Smooth muscle cell (in vitro differentiated cells): ENCODE data around the gene POR. TPM values are rescaled to one million over a fixed set of nuclear protein-coding genes. Genes with fewer than 3 reads are reported as not detected.

ENCODE experiments used
- DNase-seq: peaks from one replicate; lab custom pipeline; 2025; ENCODE audit not compliant: unreplicated experiment; lab: John Stamatoyannopoulos, UW
- H2AFZ ChIP-seq: fragments of 200-600 bp; sonication (generic); 2 replicates; pipeline ENCODE4 v1.6.0; 2016; ENCODE audit warnings: antibody characterized with exemption, low read depth, mild to moderate bottlenecking
- H3F3A ChIP-seq: fragments of 200-600 bp; sonication (generic); 2 replicates; pipeline ENCODE4 v1.6.0; 2017; ENCODE audit warnings: antibody characterized with exemption, low read depth
- H3K27ac ChIP-seq: fragments of 200-600 bp; sonication (generic); 2 replicates; pipeline ENCODE4 v1.5.1; 2016; ENCODE audit warnings: low read depth, mild to moderate bottlenecking
- H3K27me3 ChIP-seq: fragments of 200-600 bp; sonication (generic); 2 replicates; pipeline ENCODE4 v1.6.1; 2016; ENCODE audit warnings: low read depth, mild to moderate bottlenecking
- H3K36me3 ChIP-seq: fragments of 200-600 bp; sonication (generic); 2 replicates; pipeline ENCODE4 v1.5.1; 2016; ENCODE audit warnings: low read depth
- H3K4me1 ChIP-seq: fragments of 200-600 bp; sonication (generic); 2 replicates; pipeline ENCODE4 v1.5.1; 2016; ENCODE audit warnings: low read depth
- H3K4me2 ChIP-seq: fragments of 200-600 bp; sonication (generic); 2 replicates; pipeline ENCODE4 v1.6.0; 2016; ENCODE audit warnings: mild to moderate bottlenecking
- H3K4me3 ChIP-seq: fragments of 200-600 bp; sonication (generic); 2 replicates; pipeline ENCODE4 v1.5.1; 2016; ENCODE audit warnings: mild to moderate bottlenecking
- H3K79me2 ChIP-seq: fragments of 200-600 bp; sonication (generic); 2 replicates; pipeline ENCODE4 v1.6.0; 2016; ENCODE audit warnings: low read depth, mild to moderate bottlenecking
- H3K9ac ChIP-seq: fragments of 200-600 bp; sonication (generic); 2 replicates; pipeline ENCODE4 v1.6.0; 2016; ENCODE audit warnings: low read depth
- H3K9me3 ChIP-seq: fragments of 200-600 bp; sonication (generic); replicated peaks from 2 replicates; pipeline ENCODE4 v1.5.1; 2016; ENCODE audit warnings: low read depth
- H4K20me1 ChIP-seq: fragments of 200-600 bp; sonication (generic); 2 replicates; pipeline ENCODE4 v1.6.0; 2016; ENCODE audit warnings: low read depth
- CTCF ChIP-seq: fragments of 200-600 bp; sonication (generic); IDR thresholded peaks from 2 replicates; pipeline ENCODE4 v1.5.1; 2017; ENCODE audit warnings: borderline replicate concordance, mild to moderate bottlenecking, antibody characterized with exemption; ENCODE audit not compliant: insufficient read depth, poor library complexity, severe bottlenecking
- WGBS: methylation state at CpG from one replicate; pipeline ENCODE4 v1.1.7; 2016; ENCODE audit warnings: low lambda C conversion rate; 5-methylcytosine and 5-hydroxymethylcytosine counted together
- polyA plus RNA-seq: library from polyadenylated mRNA; unstranded; fragments of >200 nt; fragmentation: Nextera tagmentation; extraction: Ambion mirVana; gene quantifications from 2 replicates; pipeline ENCODE4 v1.2.1, GENCODE V29; 2016
- total RNA-seq: library from RNA; depleted of rRNA; stranded (reverse); fragments of >200 nt; gene quantifications from 2 replicates; pipeline ENCODE4 v1.2.3, GENCODE V29; 2014

Gene POR
- total and polyA plus RNA-seq, 2 experiments from 2014 or later: 46.7 to 52.7 TPM

DNA sequence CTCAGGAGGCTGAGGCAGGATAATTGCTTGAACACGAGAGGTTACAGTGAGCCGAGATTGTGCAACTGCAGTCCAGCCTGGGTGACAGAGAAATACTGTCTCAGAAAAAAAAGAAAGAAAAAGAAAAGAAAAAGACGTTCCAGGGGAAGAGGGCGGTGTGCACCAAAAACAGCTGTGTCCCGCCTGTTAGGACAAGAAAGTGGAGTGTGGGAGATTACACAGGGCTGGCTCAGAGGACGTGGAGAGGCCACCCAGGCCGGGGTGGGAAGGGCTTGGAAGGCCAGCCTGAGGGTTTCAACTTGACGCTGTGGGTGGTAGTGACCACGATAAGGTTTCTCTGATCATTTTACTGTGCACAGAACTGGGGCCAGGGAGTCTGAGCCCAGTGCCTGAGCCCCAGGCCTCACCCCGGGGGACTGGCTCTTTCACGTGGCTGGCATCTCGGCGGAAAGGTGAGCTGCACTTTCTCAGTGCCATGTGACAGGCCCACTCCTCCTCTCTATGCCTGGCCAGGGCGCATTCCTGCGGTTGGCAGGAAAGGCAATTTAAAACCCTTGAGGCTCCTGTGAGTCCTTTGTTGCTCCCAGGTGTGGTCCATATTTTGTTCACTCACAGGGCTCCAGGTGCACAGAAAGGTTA lies 22.2 kb upstream of the POR start:
- no peak overlapping the region for H3K4me3 ChIP-seq
- no peaks in the 10 kb centered on the region for H3K27me3 ChIP-seq
- H4K20me1 ChIP-seq: no peaks in the 10 kb centered on the region
- H3F3A ChIP-seq: no peaks in the 10 kb centered on the region
- H3K4me2 ChIP-seq: peak overlapping the region; percentile 61
- no peak overlapping the region for H3K27ac ChIP-seq
- no peaks in the 10 kb centered on the region for H3K4me1 ChIP-seq
- no peak for TF ChIP-seq CTCF
- WGBS: 25% methylated on average over 15 of the region's 15 CpGs
- no peaks in the 10 kb centered on the region for H3K36me3 ChIP-seq
- no peak overlapping the region for H2AFZ ChIP-seq
- H3K79me2 ChIP-seq: no peaks in the 10 kb centered on the region
- DNase-seq: no peak
- H3K9ac ChIP-seq: no peak overlapping the region
- H3K9me3 ChIP-seq: no peaks in the 10 kb centered on the region

GRCh38 chr7:75896803-75897327 lies 18.1 kb upstream of the POR start:
- no peak overlapping the region for H3K27ac ChIP-seq
- no peaks in the 10 kb centered on the region for H3F3A ChIP-seq
- TF ChIP-seq CTCF: no peak
- no peaks in the 10 kb centered on the region for H3K9me3 ChIP-seq
- no peaks in the 10 kb centered on the region for H3K27me3 ChIP-seq
- no peak overlapping the region for H3K9ac ChIP-seq
- no peaks in the 10 kb centered on the region for H4K20me1 ChIP-seq
- no peak overlapping the region for H3K4me3 ChIP-seq
- no peaks in the 10 kb centered on the region for H3K4me1 ChIP-seq
- no peak overlapping the region for H3K4me2 ChIP-seq
- H3K79me2 ChIP-seq: no peaks in the 10 kb centered on the region
- WGBS: 99% methylated on average over 6 of the region's 6 CpGs
- no peak overlapping the region for H2AFZ ChIP-seq
- no peaks in the 10 kb centered on the region for H3K36me3 ChIP-seq
- DNase-seq: no peak

DNA sequence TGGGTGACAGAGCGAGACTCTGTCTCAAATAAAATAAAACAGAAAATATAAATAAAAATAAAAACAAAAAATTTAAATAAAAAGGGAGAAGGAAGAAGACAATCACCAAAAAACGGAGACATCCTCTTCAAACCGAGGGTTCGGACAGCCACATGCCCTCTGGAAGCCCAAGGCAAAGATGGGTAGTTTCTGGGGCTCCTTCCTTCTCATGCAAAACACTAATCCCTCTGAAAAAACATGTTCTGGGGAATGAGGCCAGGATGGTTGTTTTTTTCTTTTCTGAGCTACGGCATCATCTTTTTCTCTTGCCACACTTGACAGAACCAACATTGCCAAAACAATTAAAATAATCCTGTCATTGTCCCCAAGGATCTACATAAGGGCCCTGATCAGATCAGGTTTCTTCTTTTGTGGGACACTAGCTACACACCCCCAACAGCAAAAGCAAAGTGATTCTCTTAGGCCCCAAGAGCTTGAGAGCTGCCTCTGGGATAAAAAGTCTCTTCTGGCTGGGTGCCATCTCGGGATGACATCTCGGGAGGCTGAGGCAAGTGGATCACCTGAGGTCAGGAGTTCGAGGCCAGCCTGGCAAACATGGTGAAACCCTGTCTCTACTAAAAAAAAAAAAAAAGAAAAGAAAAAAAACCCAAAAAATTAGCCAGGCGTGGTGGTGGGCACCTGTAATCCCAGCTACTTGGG lies 14.2 kb upstream of the POR start:
- H3K4me2 ChIP-seq: no peak overlapping the region
- H3F3A ChIP-seq: no peaks in the 10 kb centered on the region
- WGBS: 85% methylated on average over 9 of the region's 9 CpGs
- H3K79me2 ChIP-seq: no peaks in the 10 kb centered on the region
- H3K27ac ChIP-seq: no peak overlapping the region
- no peak overlapping the region for H3K9ac ChIP-seq
- TF ChIP-seq CTCF: no peak
- no peaks in the 10 kb centered on the region for H3K4me1 ChIP-seq
- H4K20me1 ChIP-seq: no peaks in the 10 kb centered on the region
- DNase-seq: no peak
- no peak overlapping the region for H3K4me3 ChIP-seq
- no peaks in the 10 kb centered on the region for H3K9me3 ChIP-seq
- H3K27me3 ChIP-seq: no peaks in the 10 kb centered on the region
- no peaks in the 10 kb centered on the region for H3K36me3 ChIP-seq
- no peak overlapping the region for H2AFZ ChIP-seq
